Astrocyte (in vitro differentiated cells and primary cell): ENCODE measurements around the gene NOA1. TPM values are rescaled to one million over a fixed set of nuclear protein-coding genes. Genes with fewer than 3 reads are reported as not detected.
"Not testable (repeated sequence)": the region's sequence is repeated elsewhere in the genome, so short reads cannot be mapped to it uniquely, and the experiment has no call there.

Experiments used
- DNase-seq: peaks from one replicate; pipeline ENCODE4 v3.0.0-alpha.2; 2010; ENCODE audit warnings: low read depth
- FAIRE-seq: peaks from 2 replicates; lab custom pipeline; 2011; peaks lifted over from hg19 to GRCh38; lab: Jason Lieb, UNC
- H2AFZ ChIP-seq: 2 replicates; pipeline ENCODE4 v1.6.0; 2012; ENCODE audit warnings: low read depth, low read length, inconsistent platforms
- H3K27ac ChIP-seq: 2 replicates; pipeline ENCODE4 v1.5.1; 2011; ENCODE audit warnings: low read depth, low read length, inconsistent platforms
- H3K27me3 ChIP-seq: 2 replicates; pipeline ENCODE4 v1.6.0; 2011; ENCODE audit warnings: low read length, inconsistent platforms; ENCODE audit not compliant: insufficient read depth
- H3K36me3 ChIP-seq: 2 replicates; pipeline ENCODE4 v1.5.1; 2011; ENCODE audit warnings: low read length, inconsistent platforms; ENCODE audit not compliant: insufficient read depth
- H3K4me1 ChIP-seq: 2 replicates; pipeline ENCODE4 v1.5.1; 2011; ENCODE audit warnings: low read length, inconsistent platforms; ENCODE audit not compliant: insufficient read depth
- H3K4me2 ChIP-seq: 2 replicates; pipeline ENCODE4 v1.6.0; 2012; ENCODE audit warnings: low read length, inconsistent platforms
- H3K4me3 ChIP-seq: 2 replicates; pipeline ENCODE4 v1.5.1; 2011; ENCODE audit warnings: low read depth, mild to moderate bottlenecking, low read length, inconsistent platforms; ENCODE audit not compliant: insufficient read depth
- H3K79me2 ChIP-seq: 2 replicates; pipeline ENCODE4 v1.6.0; 2012; ENCODE audit warnings: mild to moderate bottlenecking, low read length, inconsistent platforms; ENCODE audit not compliant: insufficient read depth
- H3K9ac ChIP-seq: 2 replicates; pipeline ENCODE4 v1.6.0; 2012; ENCODE audit warnings: mild to moderate bottlenecking, low read length, inconsistent platforms
- H3K9me3 ChIP-seq: 2 replicates; pipeline ENCODE4 v1.5.1; 2012; ENCODE audit warnings: low read depth, mild to moderate bottlenecking, low read length, inconsistent platforms; ENCODE audit not compliant: insufficient read depth
- H4K20me1 ChIP-seq: 2 replicates; pipeline ENCODE4 v1.6.0; 2012; ENCODE audit warnings: low read length, inconsistent platforms; ENCODE audit not compliant: insufficient read depth
- H3K27ac Mint-ChIP-seq: one replicate; pipeline ENCODE4 v1.8.0; 2021; ENCODE audit warnings: mild to moderate bottlenecking, mixed read lengths; ENCODE audit not compliant: unreplicated experiment
- H3K27me3 Mint-ChIP-seq: one replicate; pipeline ENCODE4 v1.8.0; 2021; ENCODE audit warnings: low read depth, mixed read lengths; ENCODE audit not compliant: unreplicated experiment
- H3K36me3 Mint-ChIP-seq: one replicate; pipeline ENCODE4 v1.8.0; 2021; ENCODE audit warnings: low read depth, mixed read lengths; ENCODE audit not compliant: unreplicated experiment
- H3K4me1 Mint-ChIP-seq: one replicate; pipeline ENCODE4 v1.8.0; 2021; ENCODE audit warnings: low read depth, mixed read lengths; ENCODE audit not compliant: unreplicated experiment
- H3K4me3 Mint-ChIP-seq: one replicate; pipeline ENCODE4 v1.8.0; 2021; ENCODE audit warnings: mild to moderate bottlenecking, moderate library complexity, mixed read lengths; ENCODE audit not compliant: unreplicated experiment
- H3K9me3 Mint-ChIP-seq: one replicate; pipeline ENCODE4 v1.8.0; 2021; ENCODE audit warnings: mild to moderate bottlenecking, mixed read lengths; ENCODE audit not compliant: unreplicated experiment
- EZH2 ChIP-seq: IDR thresholded peaks from 2 replicates; pipeline ENCODE4 v1.6.1; 2012; ENCODE audit warnings: mild to moderate bottlenecking, low read length, inconsistent platforms; ENCODE audit not compliant: insufficient read depth
- total RNA-seq: library from RNA; stranded (reverse); gene quantifications from 2 replicates; pipeline ENCODE4 v1.2.1, GENCODE V29; 2021
- TF ChIP-seq, protein P1 (sequence below): IDR thresholded peaks from 2 replicates; pipeline ENCODE4 v1.5.1; 2011; ENCODE audit warnings: low read depth, mild to moderate bottlenecking, inconsistent platforms, low read length, moderate library complexity; ENCODE audit not compliant: insufficient read depth

The NOA1 gene
- total RNA-seq, 1 donor from 2014 or later, result 16.2 TPM

DNA sequence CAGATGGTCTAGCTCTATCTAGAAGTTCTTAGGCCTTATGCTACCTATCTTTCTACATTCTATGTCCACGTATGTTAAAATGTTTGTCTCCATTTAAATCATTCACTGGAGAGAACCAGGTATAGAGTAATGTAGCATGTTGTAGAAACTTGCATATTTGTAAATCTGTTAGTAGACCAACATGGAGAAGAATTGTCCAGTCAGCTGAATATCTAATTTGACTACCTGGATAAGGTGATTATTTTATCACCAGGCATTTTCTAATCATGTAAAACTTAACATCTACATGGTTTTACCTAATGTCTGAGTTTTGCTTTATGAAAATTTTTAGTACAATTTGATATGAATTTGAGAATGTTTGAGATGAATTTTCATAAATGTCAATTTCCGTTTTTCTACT is 50.2 kb downstream of the NOA1 start:
- peaks cover 18% of the 10 kb centered on the region for H3K36me3 Mint-ChIP-seq
- Histone ChIP-seq H4K20me1 (peaks cover 54% of the 10 kb centered on the region), H3K27me3 (no peaks in the 10 kb centered on the region), H3K9me3 (no peaks in the 10 kb centered on the region), H3K36me3 (peaks cover 27% of the 10 kb centered on the region), H3K4me2 (no peak overlapping the region), H3K9ac (no peak overlapping the region), H3K4me1 (no peaks in the 10 kb centered on the region), H2AFZ (no peak overlapping the region), H3K4me3 (no peak overlapping the region), H3K27ac (no peak overlapping the region), H3K79me2 (peaks cover 60% of the 10 kb centered on the region)
- H3K27me3 Mint-ChIP-seq, result no peaks in the 10 kb centered on the region
- FAIRE-seq (no peak), DNase-seq (no peak)
- H3K4me3 Mint-ChIP-seq, result no peak overlapping the region
- H3K9me3 Mint-ChIP-seq, result no peaks in the 10 kb centered on the region
- H3K4me1 Mint-ChIP-seq, result peaks cover 5% of the 10 kb centered on the region
- TF ChIP-seq EZH2, result no peak
- TF ChIP-seq, protein P1, sequence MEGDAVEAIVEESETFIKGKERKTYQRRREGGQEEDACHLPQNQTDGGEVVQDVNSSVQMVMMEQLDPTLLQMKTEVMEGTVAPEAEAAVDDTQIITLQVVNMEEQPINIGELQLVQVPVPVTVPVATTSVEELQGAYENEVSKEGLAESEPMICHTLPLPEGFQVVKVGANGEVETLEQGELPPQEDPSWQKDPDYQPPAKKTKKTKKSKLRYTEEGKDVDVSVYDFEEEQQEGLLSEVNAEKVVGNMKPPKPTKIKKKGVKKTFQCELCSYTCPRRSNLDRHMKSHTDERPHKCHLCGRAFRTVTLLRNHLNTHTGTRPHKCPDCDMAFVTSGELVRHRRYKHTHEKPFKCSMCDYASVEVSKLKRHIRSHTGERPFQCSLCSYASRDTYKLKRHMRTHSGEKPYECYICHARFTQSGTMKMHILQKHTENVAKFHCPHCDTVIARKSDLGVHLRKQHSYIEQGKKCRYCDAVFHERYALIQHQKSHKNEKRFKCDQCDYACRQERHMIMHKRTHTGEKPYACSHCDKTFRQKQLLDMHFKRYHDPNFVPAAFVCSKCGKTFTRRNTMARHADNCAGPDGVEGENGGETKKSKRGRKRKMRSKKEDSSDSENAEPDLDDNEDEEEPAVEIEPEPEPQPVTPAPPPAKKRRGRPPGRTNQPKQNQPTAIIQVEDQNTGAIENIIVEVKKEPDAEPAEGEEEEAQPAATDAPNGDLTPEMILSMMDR, result no peak
- no peak overlapping the region for H3K27ac Mint-ChIP-seq

DNA sequence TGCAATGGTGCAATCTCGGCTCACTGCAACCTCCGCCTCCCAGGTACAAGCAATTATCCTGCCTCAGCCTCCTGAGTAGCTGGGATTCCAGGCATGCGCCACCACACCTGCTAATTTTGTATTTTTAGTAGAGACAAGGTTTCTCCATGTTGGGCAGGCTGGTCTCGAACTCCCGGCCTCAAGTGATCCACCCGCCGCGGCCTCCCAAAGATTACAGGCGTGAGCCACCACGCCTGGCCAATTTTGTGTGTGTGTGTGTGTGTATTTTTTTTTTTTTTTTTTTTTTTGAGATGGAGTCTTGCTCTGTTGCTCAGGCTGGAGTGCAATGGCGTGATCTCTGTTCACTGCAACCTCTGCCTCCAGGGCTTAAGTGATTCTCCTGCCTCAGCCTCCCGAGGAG is 62.4 kb downstream of the NOA1 start:
- not testable (repeated sequence) for H3K27ac Mint-ChIP-seq, H3K36me3 Mint-ChIP-seq, H3K27ac ChIP-seq, DNase-seq, FAIRE-seq, H2AFZ ChIP-seq, H3K27me3 Mint-ChIP-seq, H3K4me3 Mint-ChIP-seq, H3K4me3 ChIP-seq, H3K9me3 ChIP-seq, H3K36me3 ChIP-seq, H3K27me3 ChIP-seq, H3K9ac ChIP-seq, H3K4me2 ChIP-seq, H3K9me3 Mint-ChIP-seq, H3K4me1 ChIP-seq
- Histone ChIP-seq H4K20me1 (peaks cover 89% of the 10 kb centered on the region), H3K79me2 (peaks cover 99% of the 10 kb centered on the region)
- peaks cover 29% of the 10 kb centered on the region for H3K4me1 Mint-ChIP-seq

DNA sequence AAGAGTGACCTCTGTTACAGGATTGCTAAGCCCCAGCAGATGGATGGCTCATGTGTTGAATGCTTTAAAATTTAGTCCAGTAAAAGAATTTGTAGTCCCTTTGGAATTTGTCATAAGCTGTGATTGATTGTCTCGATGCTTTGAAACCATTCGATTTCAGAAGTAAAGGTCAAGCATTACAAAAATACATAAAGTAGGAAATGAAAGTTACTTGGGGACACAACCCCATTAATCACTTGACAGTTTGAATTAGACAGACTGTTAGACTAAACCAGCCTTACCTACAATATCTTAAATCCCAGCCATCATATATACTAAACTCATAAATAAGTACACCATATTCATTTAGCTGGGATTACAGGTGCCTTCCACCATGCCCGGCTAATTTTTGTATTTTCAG is 63.1 kb downstream of the NOA1 start:
- Histone ChIP-seq H3K9me3 (no peaks in the 10 kb centered on the region), H3K27me3 (no peaks in the 10 kb centered on the region), H2AFZ (no peak overlapping the region), H3K4me3 (no peak overlapping the region), H3K27ac (no peak overlapping the region), H4K20me1 (peaks cover 91% of the 10 kb centered on the region), H3K4me1 (peaks cover 4% of the 10 kb centered on the region), H3K9ac (no peak overlapping the region), H3K79me2 (peaks cover 99% of the 10 kb centered on the region), H3K4me2 (no peak overlapping the region), H3K36me3 (peaks cover 6% of the 10 kb centered on the region)
- TF ChIP-seq, protein P1, result no peak
- TF ChIP-seq EZH2, result no peak
- H3K27ac Mint-ChIP-seq, result no peak overlapping the region
- no peak overlapping the region for H3K4me3 Mint-ChIP-seq
- H3K9me3 Mint-ChIP-seq, result no peaks in the 10 kb centered on the region
- peaks cover 30% of the 10 kb centered on the region for H3K4me1 Mint-ChIP-seq
- DNase-seq, result no peak
- no peaks in the 10 kb centered on the region for H3K27me3 Mint-ChIP-seq
- FAIRE-seq, result no peak
- peaks cover 5% of the 10 kb centered on the region for H3K36me3 Mint-ChIP-seq

Other genes with a start within 250 kb of the NOA1 start
- not detected in 2 replicates for gene SPINK2, start 155.9 kb downstream of the NOA1 start, total RNA-seq
- 72.5 and 74.8 TPM in 2 replicates for gene REST, start 69.7 kb downstream of the NOA1 start, total RNA-seq
- 115 and 135 TPM in 2 replicates for gene POLR2B, start 1.3 kb upstream of the NOA1 start, total RNA-seq
- gene IGFBP7, start 132.8 kb upstream of the NOA1 start, total RNA-seq, result 930 and 1,304 TPM in 2 replicates